Ascending aorta (tissue), 2 donors: ENCODE results near the gene UNC119. TPM values are rescaled to one million over a fixed set of nuclear protein-coding genes. Genes with fewer than 3 reads are reported as not detected.
"Not testable (repeated sequence)": the region's sequence is repeated elsewhere in the genome, so short reads cannot be mapped to it uniquely, and the experiment has no call there.

ENCODE experiments used
- DNase-seq, 2 donors: peaks; one replicate each; pipeline ENCODE4 v3.0.0-alpha.2; 2019; ENCODE audit warnings: low spot score in 2 of 2
- H3K27ac ChIP-seq, 2 donors: fragments of 200-600 bp; sonication (generic); one replicate each; pipeline ENCODE4 v1.5.1; 2016 to 2017; ENCODE audit warnings: mild to moderate bottlenecking in 1 of 2
- H3K27me3 ChIP-seq: fragments of 200-600 bp; sonication (generic); one replicate; pipeline ENCODE4 v1.5.1; 2017
- H3K36me3 ChIP-seq, 2 donors: fragments of 200-600 bp; sonication (generic); one replicate each; pipeline ENCODE4 v1.5.1; 2016
- H3K4me1 ChIP-seq, 2 donors: fragments of 200-600 bp; sonication (generic); one replicate each; pipeline ENCODE4 v1.5.1; 2016 to 2017; ENCODE audit warnings: mild to moderate bottlenecking in 1 of 2
- H3K4me3 ChIP-seq, 2 donors: fragments of 200-600 bp; sonication (generic); one replicate each; pipeline ENCODE4 v1.5.1; 2016 to 2017; ENCODE audit warnings: mild to moderate bottlenecking in 1 of 2
- H3K9me3 ChIP-seq, 2 donors: fragments of 200-600 bp; sonication (generic); one replicate each; pipeline ENCODE4 v1.5.1; 2016
- CTCF ChIP-seq, 3 experiments: fragments of 200-600 bp in 2 of 3; fragments of 450-650 bp in 1 of 3; sonication (generic) in 2 of 3; IDR thresholded peaks; one replicate each; pipeline ENCODE4 v1.5.1; 2016 to 2019; ENCODE audit warnings: antibody characterized with exemption in 3 of 3, mild to moderate bottlenecking in 1 of 3, moderate library complexity in 1 of 3
- intact Hi-C: fragments of 100-400 bp; cut with DNase I; formaldehyde crosslinking; loops from one replicate; pipeline ENCODE4 v1.15.1; 2023
- total RNA-seq: library from RNA; depleted of rRNA; stranded (reverse); fragments of >200 nt; gene quantifications from one replicate; pipeline ENCODE4 v1.1.0, GENCODE V29; 2016

UNC119 gene
- total RNA-seq, 1 donor from 2014 or later, result 33.8 TPM

- intact Hi-C loops, result no loop called here
- H3K27me3 ChIP-seq, result no peaks in the 10 kb centered on the region
- H3K4me3 ChIP-seq, result no peak overlapping the region
- no peak for DNase-seq
- TF ChIP-seq CTCF (IDR thresholded peaks at IDR 0.05), result no peak
- H3K36me3 ChIP-seq, result no peaks in the 10 kb centered on the region
- H3K27ac ChIP-seq, result no peak overlapping the region
- no peaks in the 10 kb centered on the region for H3K9me3 ChIP-seq
- H3K4me1 ChIP-seq, result peaks cover 0 to 10% of the 10 kb centered on the region in 2 donors
Observed at GRCh38 chr17:28523186-28523585, 29.2 kb downstream of the UNC119 start.

- H3K4me3 ChIP-seq, H3K27me3 ChIP-seq, H3K4me1 ChIP-seq, H3K9me3 ChIP-seq, intact Hi-C loops, H3K36me3 ChIP-seq, DNase-seq, H3K27ac ChIP-seq: not testable (repeated sequence)
Observed at GRCh38 chr17:28522281-28522680, 30.1 kb downstream of the UNC119 start.

- Histone ChIP-seq H3K4me1 (peaks cover 0 to 10% of the 10 kb centered on the region in 2 donors), H3K9me3 (no peaks in the 10 kb centered on the region), H3K27ac (no peak overlapping the region), H3K27me3 (no peaks in the 10 kb centered on the region), H3K36me3 (no peaks in the 10 kb centered on the region), H3K4me3 (no peak overlapping the region)
- TF ChIP-seq CTCF (IDR thresholded peaks at IDR 0.05), result no peak
- DNase-seq, result no peak
- intact Hi-C loops, result no loop called here
Observed at GRCh38 chr17:28521311-28522085, 30.9 kb downstream of the UNC119 start.

DNA sequence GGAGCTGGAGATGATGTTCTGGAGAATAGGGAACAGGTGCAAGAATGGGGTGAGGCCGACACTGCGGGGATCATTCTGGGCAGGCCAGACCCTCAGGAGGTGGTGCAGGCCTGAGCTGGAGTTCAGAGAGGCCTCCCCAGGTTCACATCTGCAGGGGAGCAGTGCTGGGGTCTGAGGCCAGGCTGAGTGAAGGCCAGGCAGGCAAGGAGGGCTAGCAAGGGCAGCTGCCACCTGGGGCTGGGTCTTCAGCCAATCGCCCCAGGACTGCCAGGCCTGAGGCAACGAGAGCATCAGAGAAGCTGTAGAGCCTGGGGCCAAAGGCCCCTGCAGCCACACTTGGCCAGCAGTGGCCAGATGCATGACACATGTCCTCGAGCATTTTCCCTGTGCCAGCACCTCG, 31.7 kb downstream of the UNC119 start:
- no peak for DNase-seq
- Histone ChIP-seq H3K4me3 (no peak overlapping the region), H3K36me3 (no peaks in the 10 kb centered on the region), H3K4me1 (peaks cover 0 to 8% of the 10 kb centered on the region in 2 donors), H3K9me3 (no peaks in the 10 kb centered on the region), H3K27me3 (no peaks in the 10 kb centered on the region), H3K27ac (no peak overlapping the region)
- intact Hi-C loops, result no loop called here
- TF ChIP-seq CTCF (IDR thresholded peaks at IDR 0.05), result no peak

- no peak for TF ChIP-seq CTCF (IDR thresholded peaks at IDR 0.05)
- Histone ChIP-seq H3K36me3 (no peaks in the 10 kb centered on the region), H3K4me3 (no peak overlapping the region), H3K27ac (no peak overlapping the region), H3K27me3 (no peaks in the 10 kb centered on the region), H3K4me1 (no peaks in the 10 kb centered on the region), H3K9me3 (no peaks in the 10 kb centered on the region)
- DNase-seq, result no peak
- intact Hi-C loops, result no loop called here
Observed at GRCh38 chr17:28519236-28519635, 33.2 kb downstream of the UNC119 start.

DNA sequence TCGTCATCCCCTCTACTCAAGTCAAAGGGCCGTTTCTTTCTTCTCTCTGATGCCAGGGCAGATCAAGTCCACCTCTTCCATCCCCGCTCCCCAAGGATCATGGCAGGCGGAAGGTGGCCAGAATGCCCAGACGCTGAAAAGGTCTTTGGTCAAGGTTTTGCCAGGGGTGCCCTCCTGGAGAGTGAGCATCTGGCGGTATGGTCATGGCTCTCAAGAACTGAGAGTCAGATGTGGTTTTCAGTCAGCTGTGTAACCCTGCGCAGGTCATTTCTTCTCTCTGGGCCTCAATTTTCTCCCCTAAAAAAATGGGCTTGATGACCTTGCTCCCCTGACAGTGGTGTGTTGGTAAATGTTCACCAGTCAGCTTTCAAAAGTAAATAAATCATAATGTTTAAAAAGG, 33.8 kb downstream of the UNC119 start:
- Histone ChIP-seq H3K36me3 (no peaks in the 10 kb centered on the region), H3K4me3 (no peak overlapping the region), H3K27me3 (no peaks in the 10 kb centered on the region), H3K27ac (no peak overlapping the region), H3K9me3 (no peaks in the 10 kb centered on the region), H3K4me1 (no peaks in the 10 kb centered on the region)
- DNase-seq, result no peak
- no peak for TF ChIP-seq CTCF (IDR thresholded peaks at IDR 0.05)
- intact Hi-C loops, result no loop called here
